Right kidney (tissue), 1 donor: ENCODE data around the gene B4GALT2.

Source experiments
- DNase-seq: peaks from one replicate; pipeline ENCODE4 v3.0.0-alpha.2; 2016

The B4GALT2 gene

DNA sequence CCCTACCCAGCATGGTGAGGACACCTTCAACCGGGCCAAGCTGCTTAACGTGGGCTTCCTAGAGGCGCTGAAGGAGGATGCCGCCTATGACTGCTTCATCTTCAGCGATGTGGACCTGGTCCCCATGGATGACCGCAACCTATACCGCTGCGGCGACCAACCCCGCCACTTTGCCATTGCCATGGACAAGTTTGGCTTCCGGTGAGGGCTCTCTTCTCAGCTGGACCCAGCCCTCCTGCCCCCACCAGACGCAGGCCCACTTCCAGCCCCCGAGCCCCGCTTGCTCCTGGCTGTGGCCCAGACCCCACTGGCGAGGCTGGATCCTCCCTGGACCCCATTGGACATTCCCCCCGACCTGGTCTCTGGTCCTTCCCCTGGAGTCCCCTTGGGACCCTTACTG, 5.8 kb downstream of the B4GALT2 start:
- no peak for DNase-seq

DNA sequence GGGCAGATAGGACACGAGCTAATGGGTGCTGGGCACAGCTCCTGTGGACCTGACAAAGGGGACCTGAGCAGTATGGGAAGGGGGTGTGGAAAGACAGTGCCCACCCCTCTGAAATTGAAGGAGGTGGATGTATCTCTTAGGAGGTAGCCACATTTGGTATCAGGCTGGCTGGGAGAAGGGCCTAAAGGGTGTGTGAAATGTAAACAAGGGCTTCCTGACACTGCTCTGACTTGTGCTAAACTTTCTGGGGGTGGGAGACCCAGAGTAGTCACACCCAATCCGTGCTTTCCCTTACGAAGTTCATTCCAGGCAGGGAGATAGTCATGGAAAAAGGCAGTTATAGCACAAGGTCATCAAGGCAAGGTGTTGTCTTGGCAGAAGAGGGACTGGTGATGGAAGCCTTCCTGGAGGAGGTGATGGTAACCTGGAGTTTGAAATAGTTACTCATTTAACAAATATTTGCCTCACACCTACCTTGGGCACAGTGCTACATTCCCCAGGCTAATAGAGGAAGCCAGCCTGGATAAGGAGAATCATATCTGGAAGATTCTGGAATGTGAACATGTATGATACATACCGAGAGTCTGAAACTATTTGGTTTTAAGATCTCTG, 7.1 kb downstream of the B4GALT2 start:
- DNase-seq, result no peak

DNA sequence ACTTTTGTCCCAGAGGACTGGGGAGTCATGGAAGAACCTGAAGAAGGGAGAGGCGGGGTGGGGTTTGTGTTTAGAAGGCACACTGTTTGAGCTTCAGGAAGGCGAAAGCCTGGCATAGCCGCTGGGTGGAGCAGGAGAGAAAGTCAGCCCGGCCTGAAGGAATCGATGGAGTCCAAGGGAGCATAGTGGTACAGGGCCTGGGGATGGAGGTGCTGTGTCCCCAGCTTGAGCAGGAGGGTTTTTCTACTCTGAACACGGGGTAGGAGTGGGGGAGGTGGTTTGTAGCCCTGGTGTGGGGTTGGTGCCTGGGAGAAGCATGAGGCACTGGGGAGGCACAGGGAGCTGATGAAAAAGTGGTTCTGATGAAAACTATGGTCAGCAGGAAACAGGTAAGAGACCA, 7.7 kb downstream of the B4GALT2 start:
- DNase-seq, result no peak

DNA sequence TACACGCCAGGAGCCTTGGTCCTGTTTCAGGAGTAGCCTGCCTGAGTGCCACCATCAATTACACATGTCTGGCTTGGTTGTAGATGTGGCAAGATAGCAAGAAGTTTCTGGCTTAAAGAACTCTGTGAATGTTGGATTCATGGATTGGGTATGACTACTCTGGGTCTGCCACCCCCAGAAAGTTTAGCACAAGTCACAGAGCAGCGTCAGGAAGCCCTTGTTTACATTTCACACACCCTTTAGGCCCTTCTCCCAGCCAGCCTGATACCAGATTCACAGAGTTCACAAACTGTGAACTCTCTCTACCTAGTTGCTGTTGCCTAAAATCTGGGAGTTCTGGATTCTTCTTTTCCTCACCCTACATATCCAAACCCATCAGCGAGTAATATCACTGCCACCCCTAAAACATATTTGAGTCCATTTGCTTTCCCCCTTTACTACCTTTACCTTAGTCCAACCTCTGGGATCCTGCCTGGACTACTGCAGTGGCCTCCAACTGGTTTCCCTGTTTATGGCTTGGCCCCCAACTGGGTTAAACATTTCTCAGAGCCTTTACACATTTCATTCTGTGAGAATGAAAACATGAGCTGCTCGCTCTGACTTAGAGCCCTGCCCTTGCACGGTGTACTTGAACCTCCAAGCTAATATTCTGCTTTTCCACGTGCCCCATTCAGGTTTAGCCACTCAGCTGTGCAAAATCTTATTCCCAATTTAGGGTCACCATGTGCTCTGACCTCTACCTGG, 8.3 kb downstream of the B4GALT2 start:
- no peak for DNase-seq

DNA sequence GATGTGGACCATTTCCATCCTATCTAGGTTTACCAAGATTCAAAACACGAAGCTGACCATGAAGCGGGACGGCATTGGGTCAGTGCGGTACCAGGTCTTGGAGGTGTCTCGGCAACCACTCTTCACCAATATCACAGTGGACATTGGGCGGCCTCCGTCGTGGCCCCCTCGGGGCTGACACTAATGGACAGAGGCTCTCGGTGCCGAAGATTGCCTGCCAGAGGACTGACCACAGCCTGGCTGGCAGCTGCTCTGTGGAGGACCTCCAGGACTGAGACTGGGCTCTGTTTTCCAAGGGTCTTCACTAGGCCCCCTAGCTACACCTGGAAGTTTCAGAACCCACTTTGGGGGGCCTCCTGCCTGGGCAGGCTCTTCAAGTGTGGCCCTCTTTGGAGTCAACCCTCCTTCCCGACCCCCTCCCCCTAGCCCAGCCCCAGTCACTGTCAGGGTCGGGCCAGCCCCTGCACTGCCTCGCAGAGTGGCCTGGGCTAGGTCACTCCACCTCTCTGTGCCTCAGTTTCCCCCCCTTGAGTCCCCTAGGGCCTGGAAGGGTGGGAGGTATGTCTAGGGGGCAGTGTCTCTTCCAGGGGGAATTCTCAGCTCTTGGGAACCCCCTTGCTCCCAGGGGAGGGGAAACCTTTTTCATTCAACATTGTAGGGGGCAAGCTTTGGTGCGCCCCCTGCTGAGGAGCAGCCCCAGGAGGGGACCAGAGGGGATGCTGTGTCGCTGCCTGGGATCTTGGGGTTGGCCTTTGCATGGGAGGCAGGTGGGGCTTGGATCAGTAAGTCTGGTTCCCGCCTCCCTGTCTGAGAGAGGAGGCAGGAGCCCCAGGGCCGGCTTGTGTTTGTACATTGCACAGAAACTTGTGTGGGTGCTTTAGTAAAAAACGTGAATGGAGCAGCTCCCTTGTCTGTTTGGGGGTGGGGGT, 11.5 kb downstream of the B4GALT2 start:
- DNase-seq, result no peak

DNA sequence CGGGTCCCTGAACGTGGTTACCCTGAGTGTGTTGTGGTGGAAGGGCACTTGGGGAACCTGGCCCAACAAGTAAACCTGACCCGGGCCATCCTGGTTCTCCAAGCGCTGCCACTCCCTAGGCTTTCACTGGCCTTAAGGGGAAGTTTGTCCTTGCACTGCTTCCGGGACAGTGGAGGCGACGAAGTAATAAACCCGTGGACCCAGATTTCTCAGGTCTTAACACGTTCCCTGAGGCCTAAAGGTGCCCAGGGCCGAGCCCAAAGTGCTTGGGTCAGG, 12.1 kb downstream of the B4GALT2 start:
- peak; percentile 81 for DNase-seq

DNA sequence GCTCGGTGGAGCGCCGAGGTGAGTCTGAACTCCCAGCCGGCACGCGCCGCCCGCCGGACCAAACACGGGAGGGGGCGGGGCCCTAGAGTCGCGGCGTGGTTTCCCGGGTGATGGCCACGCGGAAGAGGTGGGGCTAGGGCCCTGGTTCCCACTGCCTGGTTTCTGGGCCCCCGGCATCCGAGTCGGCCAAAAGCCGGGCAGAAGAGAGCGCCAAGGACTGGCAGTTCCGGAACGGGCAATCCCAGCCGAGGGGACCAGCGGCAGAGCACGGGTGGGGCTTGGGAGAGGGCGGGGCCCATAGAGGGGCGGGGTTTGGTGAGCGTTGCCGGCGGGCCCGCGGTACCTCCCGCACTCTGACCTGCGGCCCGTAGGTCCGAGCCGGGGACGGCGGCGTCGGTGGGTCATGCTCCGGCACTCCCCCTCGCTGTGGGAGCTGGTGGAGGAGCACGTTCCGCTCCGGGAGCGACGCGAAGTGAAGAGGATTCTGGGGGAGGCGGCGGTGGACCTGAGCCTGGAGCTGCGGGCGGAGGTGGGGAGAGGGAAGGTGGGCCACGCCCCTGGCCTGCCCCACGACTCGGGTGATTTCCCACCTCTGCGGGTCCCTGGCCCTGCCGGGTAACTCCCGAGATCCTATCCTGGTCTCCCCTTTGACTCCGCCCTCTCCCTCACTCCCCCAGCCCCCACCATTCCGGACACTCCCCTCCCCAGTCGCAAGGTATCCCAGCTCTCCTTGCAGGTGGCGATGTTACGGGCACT, 12.6 kb downstream of the B4GALT2 start, which contains the start of gene CCDC24:
Gene CCDC24 (plus strand): TSS at position 124 of the 756 bp plus-strand sequence. CDS start 280 bp downstream, at position 404.
- DNase-seq, result peak; percentile 83

DNA sequence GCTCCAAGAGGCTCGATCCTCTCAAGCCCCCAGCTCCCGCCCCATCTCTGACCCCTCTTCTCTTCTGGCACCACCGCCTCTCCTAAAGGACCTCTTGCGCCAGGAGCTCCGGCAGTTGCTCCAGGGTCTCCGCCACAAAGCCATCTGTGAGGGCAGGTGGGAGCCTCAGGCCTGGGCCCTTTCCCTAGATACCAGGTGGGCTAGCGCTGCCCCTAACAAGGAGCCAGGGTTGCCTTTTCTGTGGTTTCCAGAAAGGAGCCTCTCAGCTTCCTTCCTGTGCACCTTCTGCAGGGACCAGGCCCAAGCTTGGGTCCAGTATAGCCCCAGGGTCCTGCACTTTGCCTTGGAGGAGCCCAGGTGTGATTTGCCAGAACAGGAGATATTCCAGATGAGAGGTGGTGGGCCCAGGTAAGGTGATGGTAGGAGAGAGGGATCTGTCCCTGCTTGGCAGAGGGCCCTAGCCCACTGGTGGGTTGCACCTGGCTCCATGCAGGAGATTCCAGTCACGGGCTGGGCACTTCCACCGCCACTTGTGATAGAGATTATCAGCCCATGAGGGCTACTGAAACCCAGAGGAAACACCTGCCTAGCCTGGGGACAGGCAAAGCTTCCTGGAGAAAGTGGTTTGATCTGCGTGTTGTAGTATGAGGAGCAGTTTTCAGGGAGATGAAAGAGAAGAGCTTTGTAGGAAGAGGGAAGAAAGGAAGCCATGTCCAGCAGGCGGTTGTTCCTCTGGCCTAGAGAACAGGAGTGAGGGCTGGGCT, 13.4 kb downstream of the B4GALT2 start:
- no peak for DNase-seq

DNA sequence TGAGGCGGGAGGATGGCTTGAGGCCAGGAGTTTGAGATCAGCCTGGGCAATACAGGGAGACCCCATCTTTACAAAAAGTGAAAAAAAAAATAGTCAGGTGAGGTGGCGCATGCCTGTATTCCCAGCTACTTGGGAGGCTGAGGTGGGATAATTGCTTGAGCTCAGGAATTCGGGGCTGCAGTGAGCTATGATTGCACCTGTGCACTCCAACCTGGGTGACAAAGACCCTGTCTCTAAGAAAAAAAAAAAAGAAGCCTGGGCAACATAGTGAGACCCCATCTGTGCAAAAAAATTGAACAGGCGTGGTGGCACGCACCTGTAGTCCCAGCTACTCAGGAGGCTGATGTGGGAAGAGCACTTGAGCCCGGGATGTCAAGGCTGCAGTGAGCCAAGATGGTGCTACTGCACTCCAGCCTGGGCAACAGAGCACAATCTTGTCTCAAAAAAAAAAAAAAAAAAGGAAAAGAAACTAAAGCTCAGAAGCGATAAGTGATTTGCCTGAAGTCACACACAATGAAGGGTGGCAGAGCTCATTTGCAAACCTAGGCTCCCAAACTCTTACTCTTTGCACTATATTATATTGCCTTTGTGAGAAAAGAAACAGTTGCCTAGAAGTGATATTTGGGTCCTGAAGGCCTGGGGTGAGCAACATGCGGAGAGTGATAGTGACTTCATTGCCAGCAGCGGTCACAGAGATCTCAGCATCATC, 14.3 kb downstream of the B4GALT2 start:
- no peak for DNase-seq

DNA sequence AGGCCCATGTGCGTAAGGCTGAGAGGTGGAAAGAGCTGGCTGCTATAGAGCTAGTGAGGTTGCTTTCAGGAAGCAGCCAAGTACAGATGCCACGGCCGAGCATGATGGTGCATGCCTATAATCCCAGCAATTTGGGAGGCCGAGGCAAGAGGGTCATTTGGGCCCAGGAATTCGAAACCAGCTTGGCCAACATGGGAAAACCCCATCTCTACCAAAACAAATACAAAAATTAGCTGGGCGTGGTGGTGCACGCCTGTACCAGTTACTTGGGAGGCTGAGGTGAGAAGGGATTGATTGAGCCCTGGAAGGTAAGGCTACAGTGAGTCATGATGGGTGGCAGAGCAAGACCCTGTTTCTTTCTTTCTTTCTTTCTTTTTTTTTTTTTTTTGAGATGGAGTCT, 15.1 kb downstream of the B4GALT2 start:
- DNase-seq, result no peak

DNA sequence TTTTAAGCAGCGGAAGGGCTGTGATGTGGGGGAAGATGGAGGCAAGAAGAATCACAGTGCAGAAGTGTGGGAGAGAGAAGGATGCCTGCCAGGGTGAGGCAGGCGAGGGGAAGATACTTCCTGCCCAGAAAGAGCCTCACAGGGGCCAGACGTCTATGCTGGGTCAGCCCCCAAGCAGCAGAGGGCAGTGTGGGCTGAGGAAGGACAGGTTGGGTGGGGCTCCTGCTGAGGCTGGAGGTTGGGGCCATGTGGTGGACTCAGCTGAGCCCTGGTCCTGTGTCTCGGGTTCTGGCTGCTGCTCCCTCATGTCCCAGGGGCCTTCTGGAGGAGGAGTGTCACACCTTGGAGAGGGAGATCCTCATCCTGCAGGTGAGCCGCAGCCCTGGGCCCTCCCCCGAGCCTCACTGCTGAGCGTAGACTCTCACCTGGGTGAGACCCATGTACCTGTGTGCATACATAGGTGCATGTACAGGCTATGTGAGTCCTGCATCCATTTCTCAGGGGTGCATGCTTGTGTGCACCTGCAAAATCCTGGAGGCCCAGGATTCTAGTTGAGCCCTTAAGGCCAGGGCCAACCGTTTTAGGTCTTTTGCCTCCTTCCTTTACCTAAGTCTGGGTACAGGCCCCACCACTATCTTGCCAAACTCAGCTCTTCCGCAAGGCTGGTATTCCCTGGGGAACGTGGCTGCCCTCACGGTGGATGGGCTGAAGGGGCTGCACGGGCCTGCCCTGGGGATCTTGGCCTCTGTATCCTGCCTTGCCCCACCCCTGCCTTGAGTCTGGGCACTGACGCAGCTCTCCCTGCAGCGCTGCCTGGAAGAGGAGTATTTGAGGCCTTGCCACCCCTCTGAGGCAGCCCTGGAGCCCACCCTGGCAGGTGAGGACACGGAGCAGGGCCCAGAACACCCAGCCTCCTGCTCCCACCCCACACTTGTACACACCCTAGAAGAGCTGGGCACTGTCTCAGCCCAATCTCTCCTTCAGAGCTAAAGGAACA, 16.1 kb downstream of the B4GALT2 start:
- no peak for DNase-seq

DNA sequence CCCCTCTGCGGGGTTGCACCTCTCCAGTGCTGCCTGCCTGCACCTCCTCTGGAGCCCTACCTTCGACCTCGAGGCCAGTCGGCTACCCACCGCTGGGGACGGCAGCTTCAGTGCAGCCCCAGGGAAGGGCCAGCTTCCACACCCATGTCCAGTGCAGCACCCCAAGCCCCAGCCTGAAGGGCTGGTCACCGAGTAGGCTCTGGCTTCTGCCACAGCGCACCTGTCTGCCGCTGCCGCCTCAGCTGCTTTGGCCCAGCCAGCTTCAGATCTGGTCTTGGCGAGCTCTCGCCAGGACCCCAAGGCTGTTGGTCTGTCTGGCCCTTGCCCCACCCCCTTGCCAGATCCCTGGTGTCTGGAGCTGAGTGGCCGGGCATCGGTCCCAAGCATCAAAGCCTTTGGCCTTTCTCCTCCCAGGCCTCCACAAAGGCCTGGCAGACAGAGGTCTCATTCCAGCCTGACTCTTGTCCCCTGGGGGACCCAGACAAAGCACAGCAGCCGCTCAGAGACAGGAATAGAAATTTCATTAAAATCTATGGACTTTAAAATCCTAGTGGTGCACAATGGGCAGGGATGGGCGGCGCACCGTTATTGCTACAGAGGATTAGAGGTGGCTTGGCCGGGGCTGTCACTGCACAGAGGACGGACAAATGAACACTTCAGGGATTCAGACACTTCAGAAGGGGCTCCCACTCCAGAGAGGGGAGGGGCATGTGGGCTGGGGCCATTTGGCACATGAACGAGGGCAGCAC, 17.1 kb downstream of the B4GALT2 start:
- no peak for DNase-seq

DNA sequence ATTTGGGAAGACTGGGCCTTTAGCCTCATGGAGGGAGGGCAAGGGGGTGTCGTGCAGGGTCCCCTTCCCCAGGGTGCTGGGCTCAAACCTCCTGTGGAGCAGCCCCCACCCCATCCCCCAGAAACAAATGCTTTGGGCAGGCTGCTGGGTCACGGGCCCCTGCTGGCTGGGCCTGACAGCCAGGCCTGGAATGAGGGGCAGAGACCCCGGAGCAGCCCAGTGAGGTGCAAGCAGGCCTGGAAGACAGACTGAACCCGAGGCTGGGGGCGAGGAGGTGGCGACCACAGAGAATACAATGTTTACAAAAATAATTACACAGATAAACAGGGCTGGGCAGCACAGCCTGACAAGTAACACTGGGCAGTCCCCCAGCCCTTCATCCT, 17.7 kb downstream of the B4GALT2 start:
- DNase-seq, result no peak

DNA sequence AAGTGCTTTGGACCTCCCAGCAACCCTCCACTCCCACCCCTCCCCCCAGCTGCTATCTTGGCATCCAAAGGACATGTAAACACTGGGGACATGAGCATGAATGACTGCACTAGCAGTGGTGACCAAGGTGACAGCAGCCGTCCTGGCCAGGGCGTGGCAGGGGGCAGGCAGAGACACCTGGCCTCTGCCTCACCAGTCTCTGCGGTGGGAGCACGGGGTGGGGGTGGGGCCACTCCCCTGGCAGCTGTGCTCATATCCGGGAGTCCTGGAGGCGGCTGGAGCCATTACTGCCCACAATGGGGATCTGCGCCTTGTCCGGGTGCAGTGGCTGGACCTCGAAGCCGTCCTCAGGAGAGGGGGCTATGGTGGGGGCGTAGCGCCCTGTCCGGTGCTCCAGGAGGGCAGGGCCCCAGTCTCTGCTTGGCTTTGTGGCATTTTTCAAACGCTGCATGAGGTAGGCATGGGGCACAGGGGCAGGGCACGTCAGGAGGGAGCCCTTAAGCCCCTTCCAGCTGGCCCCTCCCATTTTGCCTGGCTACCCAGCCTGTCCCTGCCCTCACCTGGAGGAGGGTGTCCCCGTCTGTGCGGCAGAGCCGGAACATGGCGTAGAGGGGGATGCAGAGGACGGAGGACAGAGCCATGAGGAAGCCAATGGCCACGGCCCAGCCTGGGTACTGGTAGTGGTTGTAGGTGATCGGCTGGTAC, 18.4 kb downstream of the B4GALT2 start:
- no peak for DNase-seq

DNA sequence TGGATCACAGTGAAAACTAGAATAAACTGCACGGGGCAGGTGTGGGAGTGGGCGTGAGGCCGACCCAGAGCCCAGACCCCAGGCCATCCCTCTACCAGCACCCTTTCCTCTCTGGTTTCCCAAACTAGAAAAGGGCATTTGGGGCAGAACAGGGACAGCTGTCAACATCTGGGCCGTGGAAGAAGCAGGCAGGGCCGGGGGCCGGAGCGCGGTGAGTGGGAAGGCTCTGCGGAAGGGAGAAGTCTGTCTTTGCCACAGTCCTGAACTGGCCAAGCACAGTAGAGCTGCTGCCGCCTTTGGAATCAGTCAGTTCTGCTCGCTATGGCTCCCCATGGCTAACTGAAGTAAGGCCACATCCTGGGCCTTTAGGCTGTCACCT, 19.0 kb downstream of the B4GALT2 start:
- no peak for DNase-seq

DNA sequence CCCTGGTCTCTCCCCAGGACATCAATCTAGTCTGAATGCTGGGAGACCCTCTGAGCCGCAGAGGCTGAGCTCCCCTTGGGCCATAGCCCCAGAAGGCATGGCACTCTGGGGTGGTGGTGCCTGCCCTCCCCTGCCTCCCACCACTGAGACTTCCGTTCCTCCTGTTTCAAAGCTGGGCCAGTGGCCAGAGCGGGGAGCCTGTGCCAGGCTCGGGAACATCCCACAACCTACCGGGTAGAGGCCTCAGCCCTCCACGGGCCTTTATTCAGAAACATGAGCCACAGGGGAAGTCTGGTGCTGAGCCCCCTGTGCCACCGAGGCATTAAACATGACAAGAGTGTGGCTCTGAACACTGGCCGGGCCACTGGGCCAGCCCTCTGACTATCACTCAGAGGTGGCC, 20.4 kb downstream of the B4GALT2 start:
- DNase-seq, result no peak

DNA sequence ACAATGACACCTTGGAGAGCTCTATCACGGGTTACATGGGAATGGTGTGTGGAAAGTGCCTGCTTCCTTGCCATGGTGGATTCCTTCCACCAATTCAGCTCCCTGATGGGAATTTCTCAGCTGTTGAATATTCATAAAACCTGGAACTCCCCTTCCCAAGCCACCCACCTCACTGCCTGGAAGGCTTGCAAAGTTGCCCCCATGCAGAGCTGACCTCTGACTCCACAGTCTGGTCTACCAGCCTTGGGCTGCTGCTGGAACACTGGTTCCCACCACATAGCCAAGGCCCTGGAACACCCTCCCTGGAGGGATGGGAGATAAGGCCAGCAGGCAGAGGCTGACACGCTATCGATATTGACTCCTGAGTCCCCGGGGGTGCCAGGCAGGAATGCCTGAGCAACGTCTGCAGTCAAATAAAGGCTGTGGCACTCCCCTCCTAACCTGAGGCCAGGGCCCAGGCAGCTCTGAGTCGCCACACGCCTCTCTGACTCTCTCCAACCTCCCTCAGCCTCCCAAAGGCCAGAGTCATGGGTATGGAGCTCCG, 21.2 kb downstream of the B4GALT2 start:
- DNase-seq, result no peak

DNA sequence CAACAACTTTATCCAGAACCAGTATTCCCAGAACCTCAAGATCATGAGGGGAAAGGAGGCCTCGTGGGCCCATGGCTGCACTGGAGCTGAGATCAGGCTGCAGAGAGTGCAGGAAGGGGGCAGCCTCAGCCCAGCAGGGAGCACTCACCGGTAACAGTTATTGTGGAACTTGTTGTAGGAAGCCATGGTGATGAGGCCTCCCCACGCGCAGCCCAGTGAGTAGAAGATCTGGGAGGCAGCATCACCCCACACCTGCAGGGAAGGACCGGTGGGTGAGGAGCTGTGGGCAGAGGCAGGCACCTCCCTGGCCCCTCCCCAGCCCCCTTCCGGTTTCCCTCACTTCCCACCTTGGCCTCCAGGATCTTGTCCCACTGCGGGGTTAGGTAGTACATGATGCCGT, 23.2 kb downstream of the B4GALT2 start:
- DNase-seq, result no peak
